SK-N-SH (cell line): ENCODE measurements around the gene ADPRH.

Source experiments
- GATA2 ChIP-seq: sonication (generic); formaldehyde crosslinking; IDR thresholded peaks from 2 replicates; pipeline ENCODE4 v1.5.0; 2020; ENCODE audit warnings: mild to moderate bottlenecking, missing genetic modification reagents
- RFX5 ChIP-seq: IDR thresholded peaks from 2 replicates; pipeline ENCODE4 v1.6.1; 2012; ENCODE audit warnings: mild to moderate bottlenecking, improper control_type of control experiment, low read length
- SIN3A ChIP-seq: IDR thresholded peaks from 2 replicates; pipeline ENCODE4 v1.6.1; 2012; ENCODE audit warnings: low read depth, mild to moderate bottlenecking, low read length, moderate library complexity, borderline replicate concordance
- TAF1 ChIP-seq: IDR thresholded peaks from 2 replicates; pipeline ENCODE4 v1.6.1; 2012; ENCODE audit warnings: low read depth, mild to moderate bottlenecking, low read length, moderate library complexity, borderline replicate concordance
- TF ChIP-seq, protein P1 (sequence below): fragments of 200-600 bp; sonication (generic); IDR thresholded peaks from 2 replicates; pipeline ENCODE4 v1.6.1; 2017; ENCODE audit warnings: antibody characterized with exemption, mild to moderate bottlenecking, moderate library complexity
- TF ChIP-seq, protein P2 (sequence below): IDR thresholded peaks from 2 replicates; pipeline ENCODE4 v1.4.0; 2012; ENCODE audit warnings: low read depth, borderline replicate concordance

DNA sequence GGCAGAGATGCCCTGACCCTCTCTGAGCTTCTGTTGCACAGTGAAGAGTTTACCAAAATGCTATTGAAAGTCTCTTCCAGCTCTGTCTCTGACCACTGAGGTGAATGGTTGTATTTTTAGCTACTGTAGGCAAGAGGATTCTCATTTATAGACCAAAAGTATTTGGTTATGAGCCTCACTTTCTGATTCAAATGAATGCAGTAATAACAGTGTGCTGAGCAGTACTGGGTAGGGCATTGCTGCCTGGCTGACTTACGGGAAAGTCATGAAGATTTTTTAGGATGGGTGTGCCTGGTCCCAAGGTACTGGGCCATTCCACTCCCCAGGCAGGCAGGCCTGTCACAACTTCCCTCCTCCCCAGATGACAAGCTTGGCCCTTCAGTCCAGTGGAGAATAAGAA, 33.9 kb downstream of the ADPRH start:
- TF ChIP-seq, protein P1, sequence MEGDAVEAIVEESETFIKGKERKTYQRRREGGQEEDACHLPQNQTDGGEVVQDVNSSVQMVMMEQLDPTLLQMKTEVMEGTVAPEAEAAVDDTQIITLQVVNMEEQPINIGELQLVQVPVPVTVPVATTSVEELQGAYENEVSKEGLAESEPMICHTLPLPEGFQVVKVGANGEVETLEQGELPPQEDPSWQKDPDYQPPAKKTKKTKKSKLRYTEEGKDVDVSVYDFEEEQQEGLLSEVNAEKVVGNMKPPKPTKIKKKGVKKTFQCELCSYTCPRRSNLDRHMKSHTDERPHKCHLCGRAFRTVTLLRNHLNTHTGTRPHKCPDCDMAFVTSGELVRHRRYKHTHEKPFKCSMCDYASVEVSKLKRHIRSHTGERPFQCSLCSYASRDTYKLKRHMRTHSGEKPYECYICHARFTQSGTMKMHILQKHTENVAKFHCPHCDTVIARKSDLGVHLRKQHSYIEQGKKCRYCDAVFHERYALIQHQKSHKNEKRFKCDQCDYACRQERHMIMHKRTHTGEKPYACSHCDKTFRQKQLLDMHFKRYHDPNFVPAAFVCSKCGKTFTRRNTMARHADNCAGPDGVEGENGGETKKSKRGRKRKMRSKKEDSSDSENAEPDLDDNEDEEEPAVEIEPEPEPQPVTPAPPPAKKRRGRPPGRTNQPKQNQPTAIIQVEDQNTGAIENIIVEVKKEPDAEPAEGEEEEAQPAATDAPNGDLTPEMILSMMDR: no peak
- no peak for TF ChIP-seq TAF1
- TF ChIP-seq RFX5: no peak
- no peak for TF ChIP-seq SIN3A
- TF ChIP-seq, protein P2, sequence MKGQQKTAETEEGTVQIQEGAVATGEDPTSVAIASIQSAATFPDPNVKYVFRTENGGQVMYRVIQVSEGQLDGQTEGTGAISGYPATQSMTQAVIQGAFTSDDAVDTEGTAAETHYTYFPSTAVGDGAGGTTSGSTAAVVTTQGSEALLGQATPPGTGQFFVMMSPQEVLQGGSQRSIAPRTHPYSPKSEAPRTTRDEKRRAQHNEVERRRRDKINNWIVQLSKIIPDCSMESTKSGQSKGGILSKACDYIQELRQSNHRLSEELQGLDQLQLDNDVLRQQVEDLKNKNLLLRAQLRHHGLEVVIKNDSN: no peak
- TF ChIP-seq GATA2 (CRISPR knock-in tag): no peak
